GM12872 (cell line): ENCODE results near the gene AP3S1.

Experiments used
- CTCF ChIP-seq: IDR thresholded peaks from 3 replicates; pipeline ENCODE4 v1.5.1; 2011; ENCODE audit warnings: low read depth, mild to moderate bottlenecking, low read length, moderate library complexity; ENCODE audit not compliant: insufficient read depth

The AP3S1 gene

DNA sequence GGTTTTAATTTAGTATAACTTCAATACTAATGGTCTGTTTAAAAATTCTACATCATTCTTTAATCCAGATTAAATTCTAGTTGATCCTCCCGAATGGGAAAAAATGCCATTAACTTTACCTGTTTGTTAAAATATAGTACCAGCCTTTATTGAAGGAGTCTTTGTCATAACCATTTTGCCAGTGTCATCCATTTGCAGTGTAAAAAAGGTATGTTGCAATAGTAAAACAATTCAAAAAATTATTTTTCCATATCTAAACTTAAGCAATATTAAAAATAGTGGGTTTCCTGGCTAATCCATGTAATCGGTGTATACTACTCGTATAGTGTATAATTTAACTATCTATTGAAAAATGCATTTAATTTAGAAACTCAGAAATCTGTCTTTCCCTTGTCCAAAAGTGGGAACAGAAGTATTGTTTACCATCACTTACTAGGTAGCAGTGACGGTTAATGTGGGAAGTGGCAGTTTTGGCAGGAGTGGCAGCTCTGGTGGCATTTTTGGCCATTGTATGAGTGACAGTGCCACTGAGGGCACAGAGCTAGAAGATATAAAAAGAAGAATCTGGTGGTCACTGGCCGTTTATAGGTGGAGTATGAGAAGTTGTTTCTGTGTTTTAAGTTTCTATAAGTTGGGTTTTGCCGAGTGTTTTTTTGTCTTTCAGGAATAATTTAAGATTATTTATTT lies 1.9 kb downstream of the AP3S1 start:
- TF ChIP-seq CTCF: no peak

DNA sequence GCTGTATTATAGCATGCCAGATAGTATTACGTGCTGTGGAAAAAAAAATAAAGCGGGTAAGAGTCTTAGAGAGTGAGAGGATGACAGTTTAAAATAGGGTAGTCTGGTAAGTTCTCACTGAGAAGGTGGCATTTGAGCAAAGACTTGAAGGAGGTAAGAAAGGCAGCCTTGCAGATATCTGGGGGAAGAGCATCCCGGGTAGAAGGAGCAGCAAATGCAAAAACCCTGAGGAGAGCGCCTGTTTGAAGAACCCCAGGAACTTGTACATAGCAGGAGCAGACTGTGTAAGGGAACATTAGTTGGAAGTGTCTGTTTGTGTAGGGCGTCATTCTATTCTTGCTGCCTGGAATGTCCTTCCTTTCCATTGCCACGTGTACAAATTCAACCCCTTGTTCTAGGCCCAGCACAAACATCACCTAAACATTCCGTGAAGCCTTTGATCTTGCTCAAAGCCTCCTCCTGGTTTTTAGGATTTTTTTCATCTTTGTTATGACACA lies 2.6 kb downstream of the AP3S1 start:
- no peak for TF ChIP-seq CTCF

DNA sequence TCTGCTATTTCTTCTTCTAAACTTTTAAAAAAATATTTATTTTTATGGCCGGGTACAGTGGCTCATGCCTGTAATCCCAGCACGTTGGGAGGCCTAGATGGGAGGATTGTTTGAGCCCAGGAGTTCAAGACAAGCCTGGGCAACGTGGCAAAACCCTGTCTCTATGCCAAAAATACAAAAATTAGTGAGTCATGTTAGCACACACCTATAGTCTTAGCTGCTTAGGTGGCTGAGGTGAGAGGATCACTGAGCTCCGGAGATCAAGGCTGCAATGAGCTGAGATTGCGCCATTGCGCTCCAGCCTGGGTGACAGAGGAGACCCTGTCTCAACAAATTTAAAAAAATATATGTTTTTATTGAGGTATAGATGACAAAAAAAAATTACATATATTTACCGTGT lies 5.6 kb downstream of the AP3S1 start:
- no peak for TF ChIP-seq CTCF

GRCh38 chr5:115849258-115849798 lies 7.6 kb downstream of the AP3S1 start:
- no peak for TF ChIP-seq CTCF

GRCh38 chr5:115850744-115851416 lies 9.1 kb downstream of the AP3S1 start:
- no peak for TF ChIP-seq CTCF

GRCh38 chr5:115854139-115854538 lies 12.4 kb downstream of the AP3S1 start:
- TF ChIP-seq CTCF: no peak

DNA sequence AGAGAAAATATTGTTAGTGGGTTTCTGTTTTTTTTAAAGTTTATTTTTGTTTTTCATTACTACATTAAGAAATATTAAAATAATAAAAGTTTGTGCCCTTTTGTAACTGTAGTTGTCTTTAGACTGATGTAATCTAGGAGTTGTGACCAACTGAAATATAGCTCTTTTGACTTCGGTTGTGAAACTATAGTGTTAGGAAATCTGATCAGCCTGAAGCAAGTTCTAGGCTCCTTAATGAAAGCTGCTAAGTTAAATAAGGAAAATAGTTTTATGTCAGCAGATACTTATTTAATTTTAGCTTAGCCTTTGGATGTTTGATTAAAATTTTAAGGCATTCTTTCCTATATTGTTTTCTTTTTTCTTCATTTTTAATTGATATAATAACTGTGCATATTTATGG lies 14.2 kb downstream of the AP3S1 start:
- TF ChIP-seq CTCF: no peak
